ENCODE measurements around the gene ATF7IP. TPM values are rescaled to one million over a fixed set of nuclear protein-coding genes. Genes with fewer than 3 reads are reported as not detected.
"Not testable (repeated sequence)": the region's sequence is repeated elsewhere in the genome, so short reads cannot be mapped to it uniquely, and the experiment has no call there.

ATF7IP gene, protein sequence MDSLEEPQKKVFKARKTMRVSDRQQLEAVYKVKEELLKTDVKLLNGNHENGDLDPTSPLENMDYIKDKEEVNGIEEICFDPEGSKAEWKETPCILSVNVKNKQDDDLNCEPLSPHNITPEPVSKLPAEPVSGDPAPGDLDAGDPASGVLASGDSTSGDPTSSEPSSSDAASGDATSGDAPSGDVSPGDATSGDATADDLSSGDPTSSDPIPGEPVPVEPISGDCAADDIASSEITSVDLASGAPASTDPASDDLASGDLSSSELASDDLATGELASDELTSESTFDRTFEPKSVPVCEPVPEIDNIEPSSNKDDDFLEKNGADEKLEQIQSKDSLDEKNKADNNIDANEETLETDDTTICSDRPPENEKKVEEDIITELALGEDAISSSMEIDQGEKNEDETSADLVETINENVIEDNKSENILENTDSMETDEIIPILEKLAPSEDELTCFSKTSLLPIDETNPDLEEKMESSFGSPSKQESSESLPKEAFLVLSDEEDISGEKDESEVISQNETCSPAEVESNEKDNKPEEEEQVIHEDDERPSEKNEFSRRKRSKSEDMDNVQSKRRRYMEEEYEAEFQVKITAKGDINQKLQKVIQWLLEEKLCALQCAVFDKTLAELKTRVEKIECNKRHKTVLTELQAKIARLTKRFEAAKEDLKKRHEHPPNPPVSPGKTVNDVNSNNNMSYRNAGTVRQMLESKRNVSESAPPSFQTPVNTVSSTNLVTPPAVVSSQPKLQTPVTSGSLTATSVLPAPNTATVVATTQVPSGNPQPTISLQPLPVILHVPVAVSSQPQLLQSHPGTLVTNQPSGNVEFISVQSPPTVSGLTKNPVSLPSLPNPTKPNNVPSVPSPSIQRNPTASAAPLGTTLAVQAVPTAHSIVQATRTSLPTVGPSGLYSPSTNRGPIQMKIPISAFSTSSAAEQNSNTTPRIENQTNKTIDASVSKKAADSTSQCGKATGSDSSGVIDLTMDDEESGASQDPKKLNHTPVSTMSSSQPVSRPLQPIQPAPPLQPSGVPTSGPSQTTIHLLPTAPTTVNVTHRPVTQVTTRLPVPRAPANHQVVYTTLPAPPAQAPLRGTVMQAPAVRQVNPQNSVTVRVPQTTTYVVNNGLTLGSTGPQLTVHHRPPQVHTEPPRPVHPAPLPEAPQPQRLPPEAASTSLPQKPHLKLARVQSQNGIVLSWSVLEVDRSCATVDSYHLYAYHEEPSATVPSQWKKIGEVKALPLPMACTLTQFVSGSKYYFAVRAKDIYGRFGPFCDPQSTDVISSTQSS
- 55.9 TPM for polyA plus RNA-seq (2013, experiment 1 of 2)
- polyA plus RNA-seq (2013, experiment 2 of 2) = 58.8 TPM

DNA sequence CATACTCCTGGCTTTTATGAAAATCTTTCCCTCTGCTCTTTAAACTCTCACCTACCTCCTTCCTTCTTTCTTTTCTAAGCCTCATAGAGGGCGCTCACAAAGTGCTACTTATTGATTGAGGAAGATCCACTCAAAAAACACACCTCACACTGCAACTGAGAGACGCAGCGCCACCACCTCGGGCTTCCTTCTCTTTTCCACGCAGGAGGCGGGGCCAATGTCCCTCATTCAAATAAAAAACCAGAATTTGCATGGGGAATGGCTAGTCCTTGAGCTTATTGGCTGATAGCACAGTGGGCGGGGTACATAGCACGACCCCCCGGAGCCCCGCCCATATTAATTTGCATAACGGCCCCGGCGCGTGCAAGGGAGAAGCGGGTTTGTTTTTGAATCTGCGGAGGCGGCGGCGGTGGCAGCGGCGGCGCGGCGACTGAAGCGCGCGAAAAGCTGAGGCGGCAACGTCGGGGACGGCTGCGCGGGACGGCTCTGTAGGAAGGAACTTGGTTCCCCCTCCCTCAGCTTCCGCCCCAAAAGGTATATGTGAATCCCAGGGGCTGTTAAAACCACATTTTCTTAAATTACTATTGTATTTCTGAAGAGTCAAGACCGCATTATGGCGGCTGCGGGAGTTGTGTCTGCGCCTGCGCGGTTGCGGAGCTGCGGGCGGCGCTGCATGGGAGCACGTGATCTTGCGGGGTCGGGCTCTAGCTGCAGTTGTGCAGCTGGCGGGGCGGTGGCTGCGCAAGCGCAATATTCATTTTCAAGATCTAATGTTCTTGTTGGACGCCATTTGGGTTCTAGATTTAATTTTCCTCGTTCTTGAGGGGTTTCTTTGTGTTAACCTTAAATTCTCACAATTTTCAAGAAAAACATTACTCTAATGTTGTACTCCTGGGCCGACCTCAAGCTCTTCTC lies at the start of gene ATF7IP:
Gene ATF7IP, plus strand, starts transcription at position 389 of the 915 bp plus-strand sequence. CDS start 58,234 bp downstream, outside the sequence.
- H3K4me3 ChIP-seq (ENCODE audit: low read length in 2 of 2) = peak within 1 kb of the TSS; percentile 58 to 81
- peaks cover 0 to 5% of the 10 kb centered on the region in 2 donors for H3K36me3 ChIP-seq (replicated peaks in 1 of 2; ENCODE audit: control insufficient read depth in 2 of 2, insufficient read depth in 2 of 2, low read length in 2 of 2)
- H2BK15ac ChIP-seq (ENCODE audit: low read length) = no peak within 1 kb of the TSS
- H3K4ac ChIP-seq (ENCODE audit: low read length) = no peak within 1 kb of the TSS
- no peak within 1 kb of the TSS for H2BK5ac ChIP-seq (ENCODE audit: low read length)
- no peaks in the 10 kb centered on the region for H3K27me3 ChIP-seq (ENCODE audit: control insufficient read depth in 3 of 3, insufficient read depth in 3 of 3, low read depth in 1 of 3, low read length in 3 of 3)
- H3K4me2 ChIP-seq (ENCODE audit: insufficient read depth, low read length, poor library complexity, severe bottlenecking) = peak within 1 kb of the TSS; percentile 54
- H3K23ac ChIP-seq (ENCODE audit: low read depth, low read length, poor library complexity) = no peak within 1 kb of the TSS
- H2BK12ac ChIP-seq (ENCODE audit: low read length) = no peak within 1 kb of the TSS
- no peak within 1 kb of the TSS for H2AK5ac ChIP-seq (ENCODE audit: low read depth, low read length)
- no peak within 1 kb of the TSS for H4K8ac ChIP-seq (ENCODE audit: low read depth, low read length)
- H3K14ac ChIP-seq (ENCODE audit: low read length) = no peak within 1 kb of the TSS
- peak within 1 kb of the TSS; percentile 94 for H2AFZ ChIP-seq (ENCODE audit: low read length)
- H4K91ac ChIP-seq (ENCODE audit: low read depth, low read length, poor library complexity) = no peak within 1 kb of the TSS
- WGBS, 2 donors (ENCODE audit: extremely low coverage in 2 of 2, insufficient read length in 2 of 2, insufficient replicate concordance in 1 of 2) = no CpG with 5 or more reads among the region's 55 CpGs
- peak within 1 kb of the TSS; percentile 44 for H2BK120ac ChIP-seq (ENCODE audit: low read depth, low read length)
- no peaks in the 10 kb centered on the region for H3K4me1 ChIP-seq (ENCODE audit: control insufficient read depth in 2 of 2, insufficient read depth in 1 of 2, low read depth in 1 of 2, low read length in 2 of 2)
- no peaks in the 10 kb centered on the region for H3K79me1 ChIP-seq (ENCODE audit: low read depth, low read length)
- H3K9ac ChIP-seq (ENCODE audit: low read depth, low read length, poor library complexity) = peak within 1 kb of the TSS; percentile 78
- DNase-seq (ENCODE audit: low spot score) = peak; percentile 89
- H3K18ac ChIP-seq (ENCODE audit: low read length) = peak within 1 kb of the TSS; percentile 95
- peak within 1 kb of the TSS; percentile 93 for H3K27ac ChIP-seq (replicated peaks; ENCODE audit: low read length)
- H3K9me3 ChIP-seq (replicated peaks in 1 of 2; ENCODE audit: control insufficient read depth in 2 of 2, insufficient read depth in 1 of 2, low read depth in 1 of 2, low read length in 2 of 2) = peaks cover 2 to 10% of the 10 kb centered on the region in 2 donors

DNA sequence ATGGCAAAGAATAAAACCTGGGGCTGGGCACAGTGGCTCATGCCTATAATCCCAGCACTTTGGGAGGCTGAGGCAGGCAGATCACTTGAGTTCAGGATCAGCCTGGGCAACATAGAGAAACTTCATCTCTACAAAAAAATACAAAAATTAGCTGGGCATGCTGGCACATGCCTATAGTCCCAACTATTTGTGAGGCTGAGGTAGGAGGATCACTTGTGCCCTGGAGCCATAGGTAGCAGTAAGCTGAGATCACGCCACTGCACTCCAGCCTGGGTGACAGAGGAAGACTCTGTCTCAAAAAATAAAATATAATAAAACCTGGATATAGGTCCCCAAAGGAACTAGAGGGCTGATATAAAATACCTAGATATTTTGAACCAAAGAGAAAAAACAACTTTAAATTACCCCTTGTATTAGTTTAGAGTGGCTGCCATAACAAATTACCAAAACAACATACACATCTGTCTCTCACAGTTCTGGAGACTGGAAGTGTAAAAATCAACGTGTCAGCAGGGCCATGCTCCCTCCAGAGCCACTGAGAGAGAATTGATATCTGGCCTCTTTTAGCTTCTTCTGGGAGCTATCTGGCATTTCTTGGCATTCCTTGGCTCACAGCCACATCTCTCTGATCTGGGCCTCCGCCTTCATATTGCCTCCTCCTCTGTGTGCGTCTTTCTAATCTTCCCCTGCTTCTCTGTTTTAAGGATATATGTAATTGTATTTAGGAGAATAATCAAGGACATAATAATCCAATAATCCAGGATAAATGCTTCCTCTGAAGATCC lies 47.9 kb upstream of the ATF7IP start:
- Histone ChIP-seq H3K4me2 (ENCODE audit: insufficient read depth, low read length, poor library complexity, severe bottlenecking) (no peak overlapping the region), H3K4ac (ENCODE audit: low read length) (no peak overlapping the region), H3K14ac (ENCODE audit: low read length) (no peak overlapping the region), H2BK5ac (ENCODE audit: low read length) (no peak overlapping the region), H3K9me3 (replicated peaks in 1 of 2; ENCODE audit: control insufficient read depth in 2 of 2, insufficient read depth in 1 of 2, low read depth in 1 of 2, low read length in 2 of 2) (no peaks in the 10 kb centered on the region), H3K79me1 (ENCODE audit: low read depth, low read length) (no peaks in the 10 kb centered on the region), H3K27ac (replicated peaks; ENCODE audit: low read length) (no peak overlapping the region), H2BK12ac (ENCODE audit: low read length) (no peak overlapping the region), H2AK5ac (ENCODE audit: low read depth, low read length) (no peak overlapping the region), H3K23ac (ENCODE audit: low read depth, low read length, poor library complexity) (no peak overlapping the region), H3K27me3 (ENCODE audit: control insufficient read depth in 3 of 3, insufficient read depth in 3 of 3, low read depth in 1 of 3, low read length in 3 of 3) (no peaks in the 10 kb centered on the region), H3K18ac (ENCODE audit: low read length) (no peak overlapping the region), H3K4me3 (ENCODE audit: low read length in 2 of 2) (no peak overlapping the region), H3K36me3 (replicated peaks in 1 of 2; ENCODE audit: control insufficient read depth in 2 of 2, insufficient read depth in 2 of 2, low read length in 2 of 2) (no peaks in the 10 kb centered on the region), H3K9ac (ENCODE audit: low read depth, low read length, poor library complexity) (no peak overlapping the region), H2AFZ (ENCODE audit: low read length) (no peak overlapping the region), H2BK120ac (ENCODE audit: low read depth, low read length) (no peak overlapping the region), H4K91ac (ENCODE audit: low read depth, low read length, poor library complexity) (no peak overlapping the region), H3K4me1 (ENCODE audit: control insufficient read depth in 2 of 2, insufficient read depth in 1 of 2, low read depth in 1 of 2, low read length in 2 of 2) (peaks cover 0 to 4% of the 10 kb centered on the region in 2 donors), H4K8ac (ENCODE audit: low read depth, low read length) (no peak overlapping the region), H2BK15ac (ENCODE audit: low read length) (no peak overlapping the region)
- DNase-seq (ENCODE audit: low spot score) = no peak
- no CpG with 5 or more reads among the region's 4 CpGs for WGBS, 2 donors (ENCODE audit: extremely low coverage in 2 of 2, insufficient read length in 2 of 2, insufficient replicate concordance in 1 of 2)

DNA sequence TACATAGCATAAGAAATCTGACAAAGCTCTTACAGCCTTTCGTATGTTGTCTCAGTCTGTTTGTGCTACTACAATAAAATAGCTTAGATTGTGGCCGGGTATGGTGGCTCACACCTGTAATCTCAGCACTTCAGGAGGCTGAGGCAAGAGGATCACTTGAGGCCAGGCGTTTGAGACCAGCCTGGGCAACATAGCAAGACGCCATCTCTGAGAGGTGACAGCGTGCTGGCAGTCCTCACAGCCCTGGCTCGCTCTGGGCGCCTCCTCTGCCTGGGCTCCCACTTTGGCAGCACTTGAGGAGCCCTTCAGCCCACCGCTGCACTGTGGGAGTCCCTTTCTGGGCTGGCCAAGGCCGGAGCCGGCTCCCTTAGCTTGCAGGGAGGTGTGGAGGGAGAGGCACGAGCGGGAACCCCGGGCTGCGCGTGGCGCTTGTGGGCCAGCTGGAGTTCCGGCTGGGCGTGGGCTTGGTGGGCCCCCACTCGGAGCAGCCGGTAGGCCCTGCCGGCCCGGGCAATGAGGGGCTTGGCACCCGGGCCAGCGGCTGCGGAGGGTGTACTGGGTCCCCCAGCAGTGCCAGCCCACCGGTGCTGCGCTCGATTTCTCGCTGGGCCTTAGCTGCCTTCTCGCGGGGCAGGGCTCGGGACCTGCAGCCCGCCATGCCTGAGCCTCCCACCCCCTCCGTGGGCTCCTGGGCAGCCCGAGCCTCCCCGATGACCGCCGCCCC lies 45.6 kb upstream of the ATF7IP start:
- not testable (repeated sequence) for H3K36me3 ChIP-seq (replicated peaks in 1 of 2; ENCODE audit: control insufficient read depth in 2 of 2, insufficient read depth in 2 of 2, low read length in 2 of 2); H2BK5ac ChIP-seq (ENCODE audit: low read length); H3K27me3 ChIP-seq (ENCODE audit: control insufficient read depth in 3 of 3, insufficient read depth in 3 of 3, low read depth in 1 of 3, low read length in 3 of 3); H3K14ac ChIP-seq (ENCODE audit: low read length); H4K91ac ChIP-seq (ENCODE audit: low read depth, low read length, poor library complexity); H4K8ac ChIP-seq (ENCODE audit: low read depth, low read length); H3K4me2 ChIP-seq (ENCODE audit: insufficient read depth, low read length, poor library complexity, severe bottlenecking); H3K4me1 ChIP-seq (ENCODE audit: control insufficient read depth in 2 of 2, insufficient read depth in 1 of 2, low read depth in 1 of 2, low read length in 2 of 2); H2BK15ac ChIP-seq (ENCODE audit: low read length); H3K23ac ChIP-seq (ENCODE audit: low read depth, low read length, poor library complexity); H3K4ac ChIP-seq (ENCODE audit: low read length); H3K9me3 ChIP-seq (replicated peaks in 1 of 2; ENCODE audit: control insufficient read depth in 2 of 2, insufficient read depth in 1 of 2, low read depth in 1 of 2, low read length in 2 of 2); H2BK12ac ChIP-seq (ENCODE audit: low read length); H2AFZ ChIP-seq (ENCODE audit: low read length); H2BK120ac ChIP-seq (ENCODE audit: low read depth, low read length); H3K9ac ChIP-seq (ENCODE audit: low read depth, low read length, poor library complexity); H2AK5ac ChIP-seq (ENCODE audit: low read depth, low read length); H3K4me3 ChIP-seq (ENCODE audit: low read length in 2 of 2); H3K27ac ChIP-seq (replicated peaks; ENCODE audit: low read length); DNase-seq (ENCODE audit: low spot score); H3K79me1 ChIP-seq (ENCODE audit: low read depth, low read length)
- WGBS, 2 donors (ENCODE audit: extremely low coverage in 2 of 2, insufficient read length in 2 of 2, insufficient replicate concordance in 1 of 2) = no CpG with 5 or more reads among the region's 38 CpGs
- H3K18ac ChIP-seq (ENCODE audit: low read length) = peak overlapping the region; percentile 28
